Inflammatory macrophage (primary cell): ENCODE measurements around the gene PYGB.
A peak's percentile ranks its signal among the peaks of the same experiment; 100 is the strongest.

Source experiments
- DNase-seq, 2 donors: peaks; one replicate each; pipeline ENCODE4 v3.0.0-alpha.2; 2020 to 2022

The PYGB gene

GRCh38 chr20:25216199-25216945 lies 31.5 kb upstream of the PYGB start:
- DNase-seq = no peak

GRCh38 chr20:25217161-25218108 lies 30.4 kb upstream of the PYGB start:
- no peak for DNase-seq

- no peak for DNase-seq
Observed at GRCh38 chr20:25218109-25218486, 29.8 kb upstream of the PYGB start.

GRCh38 chr20:25218492-25218891 lies 29.4 kb upstream of the PYGB start:
- DNase-seq = no peak

- DNase-seq = no peak
Observed at GRCh38 chr20:25219365-25219764, 28.5 kb upstream of the PYGB start.

- no peak for DNase-seq
Observed at GRCh38 chr20:25220021-25220730, 27.7 kb upstream of the PYGB start.

- peak in 1 of 2 donors; percentile 12 for DNase-seq
Observed at GRCh38 chr20:25220810-25221591, 26.9 kb upstream of the PYGB start.

GRCh38 chr20:25221592-25222460 lies 26.1 kb upstream of the PYGB start:
- no peak for DNase-seq

- DNase-seq = no peak
Observed at GRCh38 chr20:25222461-25223178, 25.3 kb upstream of the PYGB start.

GRCh38 chr20:25223179-25223661 lies 24.7 kb upstream of the PYGB start:
- no peak for DNase-seq

GRCh38 chr20:25223765-25224720 lies 23.8 kb upstream of the PYGB start:
- no peak for DNase-seq

- DNase-seq = no peak
Observed at GRCh38 chr20:25224941-25225340, 22.9 kb upstream of the PYGB start.

GRCh38 chr20:25225642-25226432 lies 22.0 kb upstream of the PYGB start:
- DNase-seq = no peak

GRCh38 chr20:25226433-25227316 lies 21.2 kb upstream of the PYGB start:
- peak; percentile 48 to 51 for DNase-seq

GRCh38 chr20:25227317-25227831 lies 20.5 kb upstream of the PYGB start:
- no peak for DNase-seq

- DNase-seq = no peak
Observed at GRCh38 chr20:25229486-25230165, 18.3 kb upstream of the PYGB start.
